ENCODE measurements around the gene DNASE2.
"Not testable (repeated sequence)": the region's sequence is repeated elsewhere in the genome, so short reads cannot be mapped to it uniquely, and the experiment has no call there.

DNASE2 gene

GRCh38 chr19:12893582-12893981, 12.3 kb upstream of the DNASE2 start:
- DNase-seq (ENCODE audit: low spot score), result no peak
- TF ChIP-seq CTCF (IDR thresholded peaks at IDR 0.05; ENCODE audit: extremely low read depth, insufficient read depth, missing control alignments), result no peak
- in situ Hi-C loops (cut with MboI; ENCODE audit: low pct_unique_long_range_greater_than_20kb, low sequenced_read_pairs, unreplicated experiment), result no loop called here

- no peak for TF ChIP-seq CTCF (IDR thresholded peaks at IDR 0.05; ENCODE audit: extremely low read depth, insufficient read depth, missing control alignments)
- no peak for DNase-seq (ENCODE audit: low spot score)
- in situ Hi-C loops (cut with MboI; ENCODE audit: low pct_unique_long_range_greater_than_20kb, low sequenced_read_pairs, unreplicated experiment), result no loop called here
These were observed 10.3 kb upstream of the DNASE2 start for GRCh38 chr19:12891553-12892021.

- in situ Hi-C loops (cut with MboI; ENCODE audit: low pct_unique_long_range_greater_than_20kb, low sequenced_read_pairs, unreplicated experiment), result no loop called here
- DNase-seq (ENCODE audit: low spot score), result peak; percentile 97
- TF ChIP-seq CTCF (IDR thresholded peaks at IDR 0.05; ENCODE audit: extremely low read depth, insufficient read depth, missing control alignments), result no peak
These were observed 9.7 kb upstream of the DNASE2 start, which contains the start of gene GCDH for GRCh38 chr19:12890787-12891552. TSS of gene GCDH (plus strand) at chr19:12891160. CDS start at chr19:12891305, 145 bp downstream.

GRCh38 chr19:12890299-12890786, 9.1 kb upstream of the DNASE2 start:
- in situ Hi-C loops (cut with MboI; ENCODE audit: low pct_unique_long_range_greater_than_20kb, low sequenced_read_pairs, unreplicated experiment); DNase-seq (ENCODE audit: low spot score): not testable (repeated sequence)

- no peak for TF ChIP-seq CTCF (IDR thresholded peaks at IDR 0.05; ENCODE audit: extremely low read depth, insufficient read depth, missing control alignments)
- no peak for DNase-seq (ENCODE audit: low spot score)
- in situ Hi-C loops (cut with MboI; ENCODE audit: low pct_unique_long_range_greater_than_20kb, low sequenced_read_pairs, unreplicated experiment), result no loop called here
These were observed 6.9 kb upstream of the DNASE2 start for GRCh38 chr19:12888006-12888603.

- DNase-seq (ENCODE audit: low spot score), result no peak
- in situ Hi-C loops (cut with MboI; ENCODE audit: low pct_unique_long_range_greater_than_20kb, low sequenced_read_pairs, unreplicated experiment), result no loop called here
- TF ChIP-seq CTCF (IDR thresholded peaks at IDR 0.05; ENCODE audit: extremely low read depth, insufficient read depth, missing control alignments), result no peak
These were observed 5.9 kb upstream of the DNASE2 start, which contains the start of gene KLF1 for GRCh38 chr19:12886969-12887747. TSS of gene KLF1 (minus strand) at chr19:12887201. CDS start at chr19:12887140, 61 bp downstream.
